RWPE1 (cell line): ENCODE measurements around the gene KDM6B.

Experiments used
- CTCF ChIA-PET: fragments of 350-600 bp; sonication (Branson Sonifier 250); formaldehyde crosslinking; extraction: SDS; loops from one replicate; lab custom pipeline; 2021; lab: Yijun Ruan, JAX
- POLR2A ChIA-PET: fragments of 400-600 bp; formaldehyde crosslinking; extraction: SDS; loops from one replicate; lab custom pipeline; 2020; ENCODE audit warnings: antibody characterized with exemption; ENCODE audit not compliant: low non-redundant PET; lab: Yijun Ruan, JAX
- DNase-seq: peaks from one replicate; pipeline ENCODE4 v3.0.0; 2012; ENCODE audit warnings: low spot score
- H3K27ac ChIP-seq: fragments of 450-650 bp; 2 replicates; pipeline ENCODE4 v1.5.1; 2017
- TF ChIP-seq, protein P1 (sequence below): fragments of 450-650 bp; conservative IDR thresholded peaks from 2 replicates; pipeline ENCODE4 v1.5.1; 2017; ENCODE audit warnings: low read depth, mild to moderate bottlenecking

Gene KDM6B

DNA sequence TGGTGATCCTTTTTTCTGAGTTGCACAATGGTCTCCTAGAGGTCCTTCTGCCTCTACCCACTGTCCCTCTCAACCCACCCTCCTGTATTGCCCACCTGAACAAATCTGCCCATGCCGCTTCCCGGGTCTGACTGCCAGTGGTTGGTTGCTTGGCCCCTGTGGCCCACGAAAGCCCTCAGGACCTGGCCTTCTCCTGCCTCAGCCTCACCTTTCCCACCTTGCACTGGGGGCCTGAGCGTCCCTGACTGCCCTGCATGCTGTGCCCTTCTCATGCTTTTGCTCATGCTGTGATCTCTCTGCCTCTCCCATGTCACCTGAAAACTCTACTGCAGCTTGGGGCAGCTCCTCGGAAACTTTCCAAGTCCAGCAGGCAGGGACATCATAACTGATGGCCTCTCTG is 13.8 kb upstream of the KDM6B start:
- no peak for DNase-seq
- CTCF ChIA-PET = interaction anchor here (2.6 kb wide), 1 partner anchor 169 kb away, joined by 9 read pairs; no protein-coding TSS in a partner anchor
- POLR2A ChIA-PET = no interaction called here
- no peak overlapping the region for H3K27ac ChIP-seq
- TF ChIP-seq, protein P1, sequence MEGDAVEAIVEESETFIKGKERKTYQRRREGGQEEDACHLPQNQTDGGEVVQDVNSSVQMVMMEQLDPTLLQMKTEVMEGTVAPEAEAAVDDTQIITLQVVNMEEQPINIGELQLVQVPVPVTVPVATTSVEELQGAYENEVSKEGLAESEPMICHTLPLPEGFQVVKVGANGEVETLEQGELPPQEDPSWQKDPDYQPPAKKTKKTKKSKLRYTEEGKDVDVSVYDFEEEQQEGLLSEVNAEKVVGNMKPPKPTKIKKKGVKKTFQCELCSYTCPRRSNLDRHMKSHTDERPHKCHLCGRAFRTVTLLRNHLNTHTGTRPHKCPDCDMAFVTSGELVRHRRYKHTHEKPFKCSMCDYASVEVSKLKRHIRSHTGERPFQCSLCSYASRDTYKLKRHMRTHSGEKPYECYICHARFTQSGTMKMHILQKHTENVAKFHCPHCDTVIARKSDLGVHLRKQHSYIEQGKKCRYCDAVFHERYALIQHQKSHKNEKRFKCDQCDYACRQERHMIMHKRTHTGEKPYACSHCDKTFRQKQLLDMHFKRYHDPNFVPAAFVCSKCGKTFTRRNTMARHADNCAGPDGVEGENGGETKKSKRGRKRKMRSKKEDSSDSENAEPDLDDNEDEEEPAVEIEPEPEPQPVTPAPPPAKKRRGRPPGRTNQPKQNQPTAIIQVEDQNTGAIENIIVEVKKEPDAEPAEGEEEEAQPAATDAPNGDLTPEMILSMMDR = no peak

DNA sequence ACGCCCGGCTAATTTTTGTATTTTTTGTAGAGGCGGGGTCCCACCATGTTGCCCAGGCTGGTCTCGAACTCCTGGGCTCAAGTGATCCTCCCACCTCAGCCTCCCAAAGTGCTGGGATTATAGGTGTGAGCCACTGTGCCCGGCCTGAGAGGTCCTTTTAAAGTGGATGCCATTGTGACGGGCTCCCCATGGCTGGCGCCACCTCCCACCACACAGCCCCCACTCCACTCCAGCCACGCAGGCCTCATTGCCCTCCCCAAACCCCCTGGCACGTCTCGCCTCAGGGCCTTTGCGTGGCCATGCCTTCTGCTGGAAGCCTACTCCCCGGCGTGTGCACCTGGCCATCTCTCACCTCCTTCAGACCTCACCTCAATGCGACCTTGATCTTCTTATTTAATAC is 11.9 kb upstream of the KDM6B start:
- DNase-seq = no peak
- ChIA-PET POLR2A (no interaction called here), CTCF (interaction anchor here (0.6 to 2.6 kb wide), 5 partner anchors 11 to 167 kb away, joined by 4 to 10 read pairs (median 8); partner anchors contain the start of gene KDM6B)
- TF ChIP-seq, protein P1 = no peak
- no peak overlapping the region for H3K27ac ChIP-seq

DNA sequence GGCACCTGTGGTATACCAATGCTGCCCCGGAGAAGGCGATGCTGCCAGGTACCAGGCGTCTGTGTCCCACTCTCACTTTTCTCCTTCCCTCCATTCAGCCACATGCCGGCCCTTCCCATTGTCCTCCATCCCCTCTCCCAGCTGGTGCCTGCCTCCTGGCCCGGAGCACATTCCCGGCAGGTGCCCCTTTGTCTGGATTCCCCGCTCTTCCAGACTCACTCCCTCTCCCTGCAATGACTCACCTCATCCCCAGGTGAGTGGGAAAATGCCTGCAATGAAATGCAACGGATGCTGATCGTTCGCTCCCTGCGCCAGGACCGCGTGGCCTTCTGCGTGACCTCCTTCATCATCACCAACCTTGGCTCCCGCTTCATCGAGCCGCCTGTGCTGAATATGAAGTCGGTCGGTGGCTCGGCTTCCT is 10.4 kb upstream of the KDM6B start:
- CTCF ChIA-PET = interaction anchor here (0.7 to 1.9 kb wide), 2 partner anchors 10 to 1449 kb away, joined by 3 to 10 read pairs; partner anchors contain the start of gene KDM6B
- TF ChIP-seq, protein P1 = no peak
- H3K27ac ChIP-seq = no peak overlapping the region
- no peak for DNase-seq
- POLR2A ChIA-PET = no interaction called here

DNA sequence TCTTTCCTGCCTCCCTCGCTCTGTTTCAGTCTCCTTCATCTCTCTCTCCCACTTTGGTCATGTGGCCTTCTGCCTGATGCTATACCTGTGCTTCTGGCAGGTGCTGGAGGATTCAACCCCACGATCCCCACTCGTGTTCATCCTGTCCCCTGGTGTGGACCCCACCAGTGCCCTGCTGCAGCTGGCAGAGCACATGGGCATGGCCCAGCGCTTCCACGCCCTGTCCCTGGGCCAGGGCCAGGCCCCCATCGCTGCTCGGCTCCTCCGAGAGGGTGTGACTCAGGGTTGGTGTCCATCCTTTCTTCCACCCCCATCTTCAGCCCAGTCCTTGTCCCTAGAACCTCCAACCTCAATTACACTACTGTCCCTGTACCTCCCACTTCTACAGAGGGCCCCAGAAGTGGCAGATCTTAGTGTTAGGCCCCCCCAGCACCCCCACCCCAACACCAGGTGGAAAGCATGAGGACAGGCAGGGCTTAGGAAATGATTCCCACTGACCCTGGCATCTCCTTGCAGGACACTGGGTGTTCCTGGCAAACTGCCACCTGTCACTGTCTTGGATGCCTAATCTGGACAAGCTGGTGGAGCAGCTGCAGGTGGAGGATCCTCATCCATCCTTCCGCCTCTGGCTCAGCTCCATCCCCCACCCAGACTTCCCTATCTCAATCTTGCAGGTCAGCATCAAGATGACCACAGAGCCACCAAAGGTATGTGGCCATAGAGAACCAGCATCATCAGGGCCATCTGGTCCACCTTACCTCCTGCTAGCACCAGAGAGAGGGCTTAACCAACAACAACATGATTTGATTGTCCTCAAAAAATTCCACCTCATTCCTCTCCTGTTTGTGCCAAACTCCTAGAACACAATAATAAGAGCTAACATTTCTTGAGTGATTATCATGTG is 9.7 kb upstream of the KDM6B start:
- POLR2A ChIA-PET = interaction anchor here (0.9 kb wide), 1 partner anchor 20 kb away, joined by 4 read pairs; no protein-coding TSS in a partner anchor

DNA sequence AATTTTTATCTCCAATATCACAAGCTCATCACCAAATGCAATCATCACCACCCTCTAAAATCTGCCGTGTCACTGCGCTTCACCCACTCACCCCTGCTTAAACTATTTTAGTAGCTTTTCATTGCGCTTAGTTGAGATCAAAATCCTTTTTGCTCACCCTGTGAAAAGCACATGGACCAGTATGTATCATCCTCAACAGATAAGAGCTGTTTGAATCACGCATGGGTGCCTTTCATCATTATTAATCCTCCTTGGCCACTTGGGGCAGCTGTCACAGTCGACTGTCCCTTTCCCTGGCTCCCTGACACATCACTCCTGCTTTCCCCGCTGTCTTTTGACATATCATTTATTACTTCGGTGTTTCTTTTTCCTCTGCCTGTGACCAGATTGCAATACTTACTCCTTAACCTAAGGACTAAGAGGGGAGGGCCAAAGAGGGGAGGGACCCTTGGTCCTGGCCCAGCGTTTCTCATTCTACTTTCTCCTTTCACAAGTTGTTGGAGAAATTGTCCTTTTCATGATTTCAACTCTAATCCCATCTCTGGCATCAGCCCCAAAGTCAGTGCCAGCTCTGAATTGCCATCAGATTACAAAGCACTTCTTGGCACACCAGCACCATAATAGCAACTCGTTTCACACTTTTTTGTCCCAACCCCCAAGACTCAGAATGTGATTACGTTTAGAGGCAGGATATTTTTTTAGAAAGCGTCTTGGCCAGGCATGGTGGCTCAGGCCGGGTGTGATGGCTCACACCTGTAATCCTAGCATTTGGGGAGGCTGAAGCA is 8.6 kb upstream of the KDM6B start:
- H3K27ac ChIP-seq = peak overlapping the region; percentile 38; the same call in 1 of the 2 replicates
- ChIA-PET CTCF (interaction anchor here (0.6 to 1.2 kb wide), 5 partner anchors 9 to 82 kb away, joined by 3 to 7 read pairs (median 5); no protein-coding TSS in a partner anchor), POLR2A (interaction anchor here (0.9 kb wide), 1 partner anchor 19 kb away, joined by 4 read pairs; no protein-coding TSS in a partner anchor)
- TF ChIP-seq, protein P1 = no peak
- no peak for DNase-seq

More for the DNA sequence above, 9.7 kb upstream of the KDM6B start:
- TF ChIP-seq, protein P1 = no peak
- DNase-seq = no peak
- no peak overlapping the region for H3K27ac ChIP-seq
- CTCF ChIA-PET = interaction anchor here (0.6 to 1.9 kb wide), 5 partner anchors 9 to 1450 kb away, joined by 3 to 10 read pairs (median 7); partner anchors contain the start of gene KDM6B

DNA sequence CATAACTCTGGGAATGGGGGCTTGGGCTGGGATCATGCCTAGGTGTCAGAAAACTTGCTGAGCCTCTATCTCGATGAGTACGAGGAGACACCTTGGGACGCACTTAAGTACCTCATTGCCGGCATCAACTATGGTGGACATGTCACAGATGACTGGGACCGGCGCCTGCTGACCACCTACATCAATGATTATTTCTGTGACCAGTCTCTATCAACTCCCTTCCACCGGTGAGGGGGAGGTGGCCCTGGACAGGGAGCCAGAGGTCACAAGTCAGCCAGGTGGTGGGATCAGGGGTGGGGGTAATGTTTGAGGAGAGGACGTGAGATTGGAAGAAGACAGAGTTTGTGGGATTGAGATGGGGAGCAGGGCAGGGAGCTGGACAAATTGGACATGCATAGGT is 3.4 kb upstream of the KDM6B start:
- H3K27ac ChIP-seq = no peak overlapping the region
- ChIA-PET POLR2A (no interaction called here), CTCF (interaction anchor here (1.3 kb wide), 1 partner anchor 87 kb away, joined by 3 read pairs; no protein-coding TSS in a partner anchor)
- TF ChIP-seq, protein P1 = no peak
- DNase-seq = no peak
